ENCODE results near the gene TIMD4. TPM values are rescaled to one million over a fixed set of nuclear protein-coding genes. Genes with fewer than 3 reads are reported as not detected.
"Not testable (repeated sequence)": the region's sequence is repeated elsewhere in the genome, so short reads cannot be mapped to it uniquely, and the experiment has no call there.

The TIMD4 gene
- total and polyA plus RNA-seq, 5 donors from 2014 or later, result 0.83 to 5.1 (median 4.4) TPM

- H3K27ac ChIP-seq (ENCODE audit: insufficient read depth, low read length, poor library complexity, severe bottlenecking), result no peak overlapping the region
- no peak overlapping the region for H3K4me3 Mint-ChIP-seq
Measured at GRCh38 chr5:156971848-156972525, 9.0 kb upstream of the TIMD4 start.

GRCh38 chr5:156971415-156971814 is 8.4 kb upstream of the TIMD4 start:
- H3K27ac ChIP-seq (ENCODE audit: insufficient read depth, low read length, poor library complexity, severe bottlenecking), result no peak overlapping the region
- peaks cover 4% of the 10 kb centered on the region for H3K27me3 Mint-ChIP-seq

More at GRCh38 chr5:156971848-156972525, 9.0 kb upstream of the TIMD4 start:
- Histone ChIP-seq H3K27me3 (ENCODE audit: control insufficient read depth, insufficient read depth, low read length) (no peaks in the 10 kb centered on the region), H3K36me3 (ENCODE audit: control insufficient read depth, insufficient read depth, low read length) (no peaks in the 10 kb centered on the region), H3K4me1 (ENCODE audit: control insufficient read depth, insufficient read depth, low read length, poor library complexity, severe bottlenecking) (no peaks in the 10 kb centered on the region), H3K9me3 (ENCODE audit: control insufficient read depth in 2 of 2, low read length in 2 of 2) (no peaks in the 10 kb centered on the region), H3K4me3 (ENCODE audit: low read depth, low read length) (no peak overlapping the region)
- no peak overlapping the region for H3K27ac Mint-ChIP-seq
- peaks cover 4% of the 10 kb centered on the region for H3K27me3 Mint-ChIP-seq
- H3K36me3 Mint-ChIP-seq, result peaks cover 22% of the 10 kb centered on the region
- H3K4me1 Mint-ChIP-seq, result peaks cover 0 to 7% (median under 1%) of the 10 kb centered on the region in 4 donors
- no peak for ATAC-seq (ENCODE audit: low read depth in 2 of 2)
- no peak for DNase-seq
- peaks cover 0 to 4% (median 0%) of the 10 kb centered on the region in 7 donors for H3K9me3 Mint-ChIP-seq

GRCh38 chr5:156967386-156967785 is 4.4 kb upstream of the TIMD4 start:
- peaks cover 26% of the 10 kb centered on the region for H3K36me3 Mint-ChIP-seq
- H3K27ac Mint-ChIP-seq; H3K4me3 ChIP-seq (ENCODE audit: low read depth, low read length); H3K27ac ChIP-seq (ENCODE audit: insufficient read depth, low read length, poor library complexity, severe bottlenecking); H3K9me3 ChIP-seq (ENCODE audit: control insufficient read depth in 2 of 2, low read length in 2 of 2); H3K27me3 ChIP-seq (ENCODE audit: control insufficient read depth, insufficient read depth, low read length); H3K36me3 ChIP-seq (ENCODE audit: control insufficient read depth, insufficient read depth, low read length); H3K4me3 Mint-ChIP-seq; H3K4me1 ChIP-seq (ENCODE audit: control insufficient read depth, insufficient read depth, low read length, poor library complexity, severe bottlenecking); H3K9me3 Mint-ChIP-seq; DNase-seq; ATAC-seq (ENCODE audit: low read depth in 2 of 2); H3K27me3 Mint-ChIP-seq: not testable (repeated sequence)
- H3K4me1 Mint-ChIP-seq, result peaks cover 0 to 13% (median 2%) of the 10 kb centered on the region in 4 donors

More at GRCh38 chr5:156971415-156971814, 8.4 kb upstream of the TIMD4 start:
- no peak overlapping the region for H3K27ac Mint-ChIP-seq
- H3K9me3 Mint-ChIP-seq, result peaks cover 0 to 4% (median 0%) of the 10 kb centered on the region in 7 donors
- no peaks in the 10 kb centered on the region for H3K4me1 ChIP-seq (ENCODE audit: control insufficient read depth, insufficient read depth, low read length, poor library complexity, severe bottlenecking)
- peaks cover 22% of the 10 kb centered on the region for H3K36me3 Mint-ChIP-seq
- no peaks in the 10 kb centered on the region for H3K27me3 ChIP-seq (ENCODE audit: control insufficient read depth, insufficient read depth, low read length)
- H3K4me1 Mint-ChIP-seq, result peaks cover 0 to 7% (median under 1%) of the 10 kb centered on the region in 4 donors
- H3K4me3 Mint-ChIP-seq, result no peak overlapping the region
- H3K36me3 ChIP-seq (ENCODE audit: control insufficient read depth, insufficient read depth, low read length), result no peaks in the 10 kb centered on the region
- no peak overlapping the region for H3K4me3 ChIP-seq (ENCODE audit: low read depth, low read length)
- DNase-seq, result no peak
- no peak for ATAC-seq (ENCODE audit: low read depth in 2 of 2)
- no peaks in the 10 kb centered on the region for H3K9me3 ChIP-seq (ENCODE audit: control insufficient read depth in 2 of 2, low read length in 2 of 2)

- Histone ChIP-seq H3K27ac (ENCODE audit: insufficient read depth, low read length, poor library complexity, severe bottlenecking) (no peak overlapping the region), H3K36me3 (ENCODE audit: control insufficient read depth, insufficient read depth, low read length) (peaks cover 5% of the 10 kb centered on the region), H3K9me3 (ENCODE audit: control insufficient read depth in 2 of 2, low read length in 2 of 2) (no peaks in the 10 kb centered on the region), H3K4me3 (ENCODE audit: low read depth, low read length) (no peak overlapping the region), H3K4me1 (ENCODE audit: control insufficient read depth, insufficient read depth, low read length, poor library complexity, severe bottlenecking) (no peaks in the 10 kb centered on the region), H3K27me3 (ENCODE audit: control insufficient read depth, insufficient read depth, low read length) (no peaks in the 10 kb centered on the region)
- H3K27me3 Mint-ChIP-seq, result no peaks in the 10 kb centered on the region
- H3K4me3 Mint-ChIP-seq, result no peak overlapping the region
- ATAC-seq (ENCODE audit: low read depth in 2 of 2) (no peak), DNase-seq (no peak)
- peaks cover 29% of the 10 kb centered on the region for H3K36me3 Mint-ChIP-seq
- H3K27ac Mint-ChIP-seq, result no peak overlapping the region
- H3K4me1 Mint-ChIP-seq, result peaks cover 0 to 6% (median 2%) of the 10 kb centered on the region in 4 donors
- peaks cover 0 to 1% (median 0%) of the 10 kb centered on the region in 7 donors for H3K9me3 Mint-ChIP-seq
Measured at GRCh38 chr5:156956321-156956720, 6.7 kb downstream of the TIMD4 start.

GRCh38 chr5:156951359-156951758 is 11.7 kb downstream of the TIMD4 start:
- Histone ChIP-seq H3K27me3 (ENCODE audit: control insufficient read depth, insufficient read depth, low read length) (no peaks in the 10 kb centered on the region), H3K4me3 (ENCODE audit: low read depth, low read length) (no peak overlapping the region), H3K36me3 (ENCODE audit: control insufficient read depth, insufficient read depth, low read length) (peaks cover 19% of the 10 kb centered on the region), H3K4me1 (ENCODE audit: control insufficient read depth, insufficient read depth, low read length, poor library complexity, severe bottlenecking) (no peaks in the 10 kb centered on the region), H3K9me3 (ENCODE audit: control insufficient read depth in 2 of 2, low read length in 2 of 2) (no peaks in the 10 kb centered on the region), H3K27ac (ENCODE audit: insufficient read depth, low read length, poor library complexity, severe bottlenecking) (no peak overlapping the region)
- Mint-ChIP-seq H3K4me1 (peaks cover 0 to 5% (median 3%) of the 10 kb centered on the region in 4 donors), H3K9me3 (peaks cover 0 to 1% (median 0%) of the 10 kb centered on the region in 7 donors), H3K27ac (peak overlapping the region in 2 of 3 donors; percentile 42 to 92), H3K36me3 (peaks cover 42% of the 10 kb centered on the region), H3K27me3 (no peaks in the 10 kb centered on the region), H3K4me3 (no peak overlapping the region)
- no peak for DNase-seq
- ATAC-seq (ENCODE audit: low read depth in 2 of 2), result no peak

- Mint-ChIP-seq H3K9me3 (peaks cover 0 to 1% (median 0%) of the 10 kb centered on the region in 7 donors), H3K4me3 (no peak overlapping the region), H3K27ac (no peak overlapping the region), H3K36me3 (peaks cover 42% of the 10 kb centered on the region), H3K27me3 (no peaks in the 10 kb centered on the region), H3K4me1 (peaks cover 0 to 5% (median 3%) of the 10 kb centered on the region in 4 donors)
- DNase-seq (no peak), ATAC-seq (ENCODE audit: low read depth in 2 of 2) (no peak)
- H3K36me3 ChIP-seq (ENCODE audit: control insufficient read depth, insufficient read depth, low read length), result peaks cover 19% of the 10 kb centered on the region
- H3K4me1 ChIP-seq (ENCODE audit: control insufficient read depth, insufficient read depth, low read length, poor library complexity, severe bottlenecking), result no peaks in the 10 kb centered on the region
- H3K9me3 ChIP-seq (ENCODE audit: control insufficient read depth in 2 of 2, low read length in 2 of 2), result no peaks in the 10 kb centered on the region
- no peak overlapping the region for H3K4me3 ChIP-seq (ENCODE audit: low read depth, low read length)
- H3K27ac ChIP-seq (ENCODE audit: insufficient read depth, low read length, poor library complexity, severe bottlenecking), result no peak overlapping the region
- no peaks in the 10 kb centered on the region for H3K27me3 ChIP-seq (ENCODE audit: control insufficient read depth, insufficient read depth, low read length)
Measured at GRCh38 chr5:156950716-156951115, 12.3 kb downstream of the TIMD4 start.

- Histone ChIP-seq H3K4me3 (ENCODE audit: low read depth, low read length) (no peak overlapping the region), H3K27me3 (ENCODE audit: control insufficient read depth, insufficient read depth, low read length) (no peaks in the 10 kb centered on the region), H3K9me3 (ENCODE audit: control insufficient read depth in 2 of 2, low read length in 2 of 2) (no peaks in the 10 kb centered on the region), H3K4me1 (ENCODE audit: control insufficient read depth, insufficient read depth, low read length, poor library complexity, severe bottlenecking) (no peaks in the 10 kb centered on the region), H3K27ac (ENCODE audit: insufficient read depth, low read length, poor library complexity, severe bottlenecking) (no peak overlapping the region), H3K36me3 (ENCODE audit: control insufficient read depth, insufficient read depth, low read length) (peaks cover 19% of the 10 kb centered on the region)
- Mint-ChIP-seq H3K36me3 (peaks cover 41% of the 10 kb centered on the region), H3K4me1 (peaks cover 0 to 5% (median 3%) of the 10 kb centered on the region in 4 donors), H3K9me3 (peaks cover 0 to 1% (median 0%) of the 10 kb centered on the region in 7 donors), H3K4me3 (no peak overlapping the region), H3K27ac (peak overlapping the region in 1 of 3 donors; percentile 69), H3K27me3 (no peaks in the 10 kb centered on the region)
- ATAC-seq (ENCODE audit: low read depth in 2 of 2), result no peak
- DNase-seq, result no peak
Measured at GRCh38 chr5:156949424-156949823, 13.6 kb downstream of the TIMD4 start.

- H3K36me3 ChIP-seq (ENCODE audit: control insufficient read depth, insufficient read depth, low read length), result peaks cover 19% of the 10 kb centered on the region
- no peak overlapping the region for H3K4me3 ChIP-seq (ENCODE audit: low read depth, low read length)
- no peaks in the 10 kb centered on the region for H3K9me3 ChIP-seq (ENCODE audit: control insufficient read depth in 2 of 2, low read length in 2 of 2)
- Mint-ChIP-seq H3K4me1 (peaks cover 0 to 10% (median 7%) of the 10 kb centered on the region in 4 donors), H3K4me3 (no peak overlapping the region), H3K36me3 (peaks cover 40% of the 10 kb centered on the region), H3K27me3 (no peaks in the 10 kb centered on the region), H3K27ac (no peak overlapping the region), H3K9me3 (no peaks in the 10 kb centered on the region)
- no peak overlapping the region for H3K27ac ChIP-seq (ENCODE audit: insufficient read depth, low read length, poor library complexity, severe bottlenecking)
- H3K4me1 ChIP-seq (ENCODE audit: control insufficient read depth, insufficient read depth, low read length, poor library complexity, severe bottlenecking), result no peaks in the 10 kb centered on the region
- ATAC-seq (ENCODE audit: low read depth in 2 of 2) (no peak), DNase-seq (peak in 1 of 3 donors; percentile 38)
- no peaks in the 10 kb centered on the region for H3K27me3 ChIP-seq (ENCODE audit: control insufficient read depth, insufficient read depth, low read length)
Measured at GRCh38 chr5:156947925-156948324, 15.1 kb downstream of the TIMD4 start.

Measured in CD4-positive, CD25-positive, alpha-beta regulatory T cell (primary cell).